ENCODE measurements around the gene MAN1A1. TPM values are rescaled to one million over a fixed set of nuclear protein-coding genes. Genes with fewer than 3 reads are reported as not detected.
A peak's percentile ranks its signal among the peaks of the same experiment; 100 is the strongest.
"Not testable (repeated sequence)": the region's sequence is repeated elsewhere in the genome, so short reads cannot be mapped to it uniquely, and the experiment has no call there.

Gene MAN1A1
- total RNA-seq, 4 donors from 2014 or later: 71.7 to 170 (median 128) TPM

GRCh38 chr6:119379809-119380208 lies 30.2 kb upstream of the MAN1A1 start:
- H3K4me3 ChIP-seq (replicated peaks in 1 of 3): no peak overlapping the region
- no peaks in the 10 kb centered on the region for H3K27me3 ChIP-seq
- H3K9me3 ChIP-seq: no peaks in the 10 kb centered on the region
- H3K4me1 ChIP-seq: no peaks in the 10 kb centered on the region
- peak in 1 of 2 donors; percentile 3 for DNase-seq
- H3K27ac ChIP-seq: no peak overlapping the region
- no peaks in the 10 kb centered on the region for H3K36me3 ChIP-seq
- TF ChIP-seq CTCF (IDR thresholded peaks at IDR 0.05) (no peak), POLR2A (IDR thresholded peaks at IDR 0.05) (no peak)
- intact Hi-C loops (cut with DNase I): no loop called here

- H3K4me1 ChIP-seq; DNase-seq; H3K36me3 ChIP-seq; H3K9me3 ChIP-seq; H3K27ac ChIP-seq; H3K27me3 ChIP-seq; H3K4me3 ChIP-seq (replicated peaks in 1 of 3); intact Hi-C loops (cut with DNase I): not testable (repeated sequence)
- 100% methylated on average over 1 of the region's 1 CpG for WGBS, 2 donors
Observed at GRCh38 chr6:119377043-119377442, 27.5 kb upstream of the MAN1A1 start.

GRCh38 chr6:119370080-119370479 lies 20.5 kb upstream of the MAN1A1 start:
- 82 to 96% methylated on average over 3 of the region's 3 CpGs for WGBS, 2 donors
- H3K36me3 ChIP-seq: no peaks in the 10 kb centered on the region
- no peaks in the 10 kb centered on the region for H3K4me1 ChIP-seq
- H3K27me3 ChIP-seq: no peaks in the 10 kb centered on the region
- intact Hi-C loops (cut with DNase I): no loop called here
- H3K9me3 ChIP-seq: no peaks in the 10 kb centered on the region
- H3K27ac ChIP-seq: no peak overlapping the region
- TF ChIP-seq CTCF (IDR thresholded peaks at IDR 0.05) (no peak), POLR2A (IDR thresholded peaks at IDR 0.05) (no peak)
- no peak for DNase-seq
- no peak overlapping the region for H3K4me3 ChIP-seq (replicated peaks in 1 of 3)

GRCh38 chr6:119368921-119369320 lies 19.4 kb upstream of the MAN1A1 start:
- Histone ChIP-seq H3K27me3 (no peaks in the 10 kb centered on the region), H3K9me3 (no peaks in the 10 kb centered on the region), H3K4me1 (no peaks in the 10 kb centered on the region), H3K36me3 (no peaks in the 10 kb centered on the region), H3K4me3 (replicated peaks in 1 of 3) (no peak overlapping the region), H3K27ac (no peak overlapping the region)
- 79 to 83% methylated on average over 6 of the region's 6 CpGs for WGBS, 2 donors
- intact Hi-C loops (cut with DNase I): no loop called here
- DNase-seq: no peak
- no peak for TF ChIP-seq CTCF (IDR thresholded peaks at IDR 0.05)
- TF ChIP-seq POLR2A (IDR thresholded peaks at IDR 0.05): no peak

GRCh38 chr6:119361209-119361608 lies 11.6 kb upstream of the MAN1A1 start:
- intact Hi-C loops (cut with DNase I): no loop called here
- TF ChIP-seq POLR2A (IDR thresholded peaks at IDR 0.05) (no peak), CTCF (IDR thresholded peaks at IDR 0.05) (no peak)
- Histone ChIP-seq H3K4me3 (replicated peaks in 1 of 3) (no peak overlapping the region), H3K9me3 (no peaks in the 10 kb centered on the region), H3K27ac (no peak overlapping the region), H3K4me1 (no peaks in the 10 kb centered on the region), H3K36me3 (no peaks in the 10 kb centered on the region), H3K27me3 (no peaks in the 10 kb centered on the region)
- WGBS, 2 donors: 93 to 96% methylated on average over 4 of the region's 4 CpGs
- DNase-seq: no peak

All from thyroid gland (tissue), 4 donors.